H54 (cell line): Measurements from ENCODE around the gene ZBTB22.
A peak's percentile ranks its signal among the peaks of the same experiment; 100 is the strongest.
"Not testable (repeated sequence)": the region's sequence is repeated elsewhere in the genome, so short reads cannot be mapped to it uniquely, and the experiment has no call there.

Source experiments
- DNase-seq: peaks from one replicate; pipeline ENCODE4 v3.0.0; 2011; ENCODE audit warnings: low spot score, mixed read lengths; ENCODE audit not compliant: insufficient read length
- FAIRE-seq: peaks from 3 replicates; lab custom pipeline; 2011; peaks lifted over from hg19 to GRCh38; lab: Jason Lieb, UNC
- POLR2A ChIP-seq: IDR thresholded peaks from 2 replicates; pipeline ENCODE4 v1.6.1; 2011; ENCODE audit warnings: low read depth, mild to moderate bottlenecking, low read length

Gene ZBTB22

DNA sequence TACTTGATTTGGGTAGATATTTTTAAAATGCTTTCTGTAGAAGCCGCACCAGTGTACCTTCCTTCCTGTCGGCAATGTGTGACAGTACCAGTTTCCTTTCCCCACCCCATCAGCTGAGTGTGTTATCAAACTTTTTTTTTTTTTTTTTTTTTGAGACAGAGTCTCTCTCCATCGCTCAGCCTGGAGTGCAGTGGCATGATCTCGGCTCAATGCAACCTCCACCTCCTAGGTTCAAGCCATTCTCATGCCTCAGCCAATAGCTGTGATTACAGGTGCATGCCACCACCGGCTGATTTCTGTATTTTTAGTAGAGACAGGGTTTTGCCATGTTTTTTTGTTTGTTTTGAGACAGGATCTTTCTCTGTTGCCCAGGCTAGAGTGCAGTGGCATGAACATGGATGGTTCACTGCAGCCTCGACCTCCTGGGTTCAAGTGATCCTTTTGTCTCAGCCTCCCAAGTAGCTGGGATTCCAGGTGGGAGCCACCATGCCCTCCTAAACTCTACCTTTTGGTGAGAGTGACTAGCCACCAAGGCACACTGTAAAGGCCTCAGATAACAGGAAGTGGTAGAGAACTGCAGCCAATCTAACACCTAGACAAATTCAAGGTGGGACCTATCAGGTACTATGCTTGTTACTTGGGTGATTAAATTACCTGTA is 26.5 kb upstream of the ZBTB22 start:
- no peak for FAIRE-seq
- DNase-seq: no peak
- TF ChIP-seq POLR2A: no peak

DNA sequence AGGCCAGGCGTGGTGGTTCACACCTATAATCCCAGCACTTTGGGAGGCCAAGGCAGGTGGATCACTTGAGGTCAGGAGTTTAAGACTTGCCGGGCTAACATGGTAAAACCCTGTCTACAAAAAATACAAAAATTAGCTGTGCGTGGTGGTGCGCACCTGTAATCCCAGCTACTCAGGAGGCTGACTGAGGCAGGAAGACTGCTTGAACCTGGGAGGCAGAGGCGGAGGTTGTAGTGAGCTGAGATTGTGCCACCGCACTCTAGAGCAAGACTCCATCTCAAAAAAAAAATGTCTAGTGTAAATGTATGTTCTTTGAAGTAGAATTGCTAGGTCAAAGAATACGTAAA is 26.0 kb upstream of the ZBTB22 start:
- DNase-seq, FAIRE-seq: not testable (repeated sequence)

DNA sequence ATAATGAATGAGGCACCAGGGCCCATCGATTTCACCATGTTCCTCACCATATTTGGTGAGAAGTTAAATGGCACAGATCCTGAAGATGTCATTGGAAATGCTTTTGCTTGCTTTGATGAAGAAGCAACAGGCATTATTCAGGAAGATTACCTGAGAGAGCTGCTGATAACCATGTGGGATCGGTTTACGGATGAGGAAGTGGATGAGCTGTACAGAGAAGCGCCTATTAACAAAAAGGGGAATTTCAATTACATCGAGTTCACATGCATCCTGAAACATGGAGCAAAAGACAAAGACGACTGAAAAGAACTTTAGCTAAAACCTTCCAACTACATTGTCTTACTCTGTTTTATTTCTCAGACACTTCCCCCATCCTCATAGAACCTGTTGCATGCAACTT is 21.6 kb upstream of the ZBTB22 start:
- TF ChIP-seq POLR2A: no peak
- FAIRE-seq (no peak), DNase-seq (no peak)

DNA sequence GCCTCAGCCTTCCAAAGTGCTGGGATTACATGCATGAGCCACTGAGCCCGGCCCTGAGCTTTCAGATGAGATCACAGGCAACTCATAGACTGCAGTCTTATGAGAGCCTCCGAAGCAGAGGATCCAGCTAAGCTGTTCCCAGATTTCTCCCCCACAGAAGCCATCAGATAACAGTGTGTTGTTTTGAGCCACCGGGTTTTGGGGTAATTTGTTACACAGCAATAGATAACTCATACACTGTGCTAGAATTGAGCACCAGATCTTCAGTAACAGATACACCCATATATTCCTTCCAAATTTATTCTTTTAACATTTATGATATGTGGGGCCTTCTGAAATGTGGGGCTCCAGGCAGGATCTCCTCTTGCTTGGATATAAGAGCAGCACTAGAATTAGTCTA is 19.0 kb upstream of the ZBTB22 start:
- DNase-seq (no peak), FAIRE-seq (no peak)

DNA sequence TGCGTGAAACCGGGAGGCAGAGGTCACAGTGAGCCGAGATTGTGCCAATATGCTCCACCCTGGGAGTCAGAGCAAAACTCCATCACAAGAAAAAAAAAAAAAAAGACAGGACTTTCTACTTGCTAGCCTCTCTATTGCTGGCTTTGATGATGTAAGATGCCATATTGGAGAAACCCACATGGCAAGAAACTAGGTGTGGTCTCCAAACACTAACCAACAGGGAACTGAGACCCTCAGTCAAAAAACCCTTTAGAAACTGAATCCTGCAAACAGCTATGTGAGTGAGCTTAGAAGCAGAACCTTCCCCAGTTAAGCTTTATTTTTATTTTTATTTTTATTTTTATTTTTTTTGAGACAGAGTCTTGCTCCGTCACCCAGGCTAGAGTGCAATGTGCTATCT is 18.4 kb upstream of the ZBTB22 start:
- no peak for FAIRE-seq
- no peak for DNase-seq
- no peak for TF ChIP-seq POLR2A

More for the DNA sequence above, 19.0 kb upstream of the ZBTB22 start:
- TF ChIP-seq POLR2A: no peak

DNA sequence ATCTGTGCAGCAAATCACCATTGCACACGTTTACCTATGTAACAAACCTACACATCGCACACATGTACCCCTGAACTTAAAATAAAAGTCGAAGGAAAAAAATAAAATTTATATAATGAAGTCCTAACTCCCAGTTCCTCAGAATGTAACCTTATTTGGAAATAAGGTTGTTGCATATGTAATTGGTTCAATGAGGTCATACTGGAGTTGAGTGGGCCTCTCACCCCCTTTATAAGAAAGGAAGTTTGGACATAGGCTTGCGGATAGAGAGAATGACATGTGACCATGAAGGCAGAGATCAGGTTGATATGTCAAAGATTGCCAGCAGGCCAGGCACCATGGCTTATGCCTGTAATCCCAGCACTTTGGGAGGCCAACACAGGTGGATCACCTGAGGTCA is 16.1 kb upstream of the ZBTB22 start:
- FAIRE-seq: no peak
- no peak for DNase-seq
- TF ChIP-seq POLR2A: no peak

DNA sequence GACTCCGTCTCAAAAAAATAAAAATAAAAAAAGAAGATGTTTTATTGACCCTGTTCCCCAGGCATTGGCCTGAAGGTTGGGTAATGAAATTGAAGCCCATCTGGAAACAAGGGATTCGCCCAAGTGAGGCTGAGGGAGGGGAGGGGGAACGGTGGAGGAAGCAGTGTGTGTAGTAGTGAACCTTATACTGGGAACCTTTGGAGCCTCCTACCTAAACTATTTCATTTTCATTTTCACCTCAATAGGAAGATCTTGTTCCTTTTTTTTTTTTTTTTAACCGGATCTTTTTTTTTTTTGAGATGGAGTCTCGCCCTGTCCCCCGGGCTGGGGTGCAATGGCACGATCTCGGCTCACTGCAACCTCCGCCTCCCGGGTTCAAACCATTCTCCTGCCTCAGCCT is 13.2 kb upstream of the ZBTB22 start:
- no peak for DNase-seq
- FAIRE-seq: no peak

DNA sequence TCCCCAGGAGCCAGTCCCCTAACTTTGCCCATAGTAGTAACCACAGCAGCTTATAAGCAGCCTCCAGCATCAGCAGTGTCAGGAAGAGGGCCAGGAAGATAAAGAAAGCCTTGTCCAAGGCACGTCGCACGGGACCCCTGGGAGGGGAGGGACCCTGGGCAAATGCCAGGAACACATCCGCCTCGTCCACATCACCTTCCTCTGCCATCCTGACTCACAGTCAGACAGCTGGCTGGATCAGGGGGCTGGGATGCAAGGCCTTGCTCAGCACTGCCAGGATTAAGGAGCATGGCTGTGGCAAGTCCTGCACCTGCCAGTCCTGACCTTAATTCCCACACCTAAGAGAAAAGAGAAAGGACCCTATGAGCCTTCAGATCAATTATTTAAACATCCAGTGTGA is 11.5 kb upstream of the ZBTB22 start:
- TF ChIP-seq POLR2A: no peak
- FAIRE-seq (no peak), DNase-seq (no peak)

More for the DNA sequence above, 13.2 kb upstream of the ZBTB22 start:
- TF ChIP-seq POLR2A: no peak

DNA sequence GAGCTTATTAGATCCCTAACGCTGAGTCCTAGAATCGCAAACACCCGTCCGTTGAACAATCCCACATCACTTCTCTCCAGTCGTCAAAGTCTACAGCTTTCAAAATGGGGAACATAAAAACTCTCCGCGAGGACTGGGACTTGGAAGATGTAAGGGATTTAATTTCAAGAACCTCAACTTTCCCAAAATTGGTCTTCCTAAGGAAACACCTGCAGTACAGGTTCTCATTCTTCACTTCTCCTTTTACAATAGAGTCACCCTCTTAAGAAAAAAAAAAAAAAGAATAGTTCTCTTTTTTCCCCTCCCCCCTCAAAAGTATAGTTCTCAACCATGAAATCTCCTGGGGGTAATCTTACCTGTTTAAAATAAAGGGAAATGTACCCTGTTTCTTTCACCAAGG is 6.6 kb upstream of the ZBTB22 start:
- no peak for TF ChIP-seq POLR2A
- no peak for DNase-seq
- no peak for FAIRE-seq

DNA sequence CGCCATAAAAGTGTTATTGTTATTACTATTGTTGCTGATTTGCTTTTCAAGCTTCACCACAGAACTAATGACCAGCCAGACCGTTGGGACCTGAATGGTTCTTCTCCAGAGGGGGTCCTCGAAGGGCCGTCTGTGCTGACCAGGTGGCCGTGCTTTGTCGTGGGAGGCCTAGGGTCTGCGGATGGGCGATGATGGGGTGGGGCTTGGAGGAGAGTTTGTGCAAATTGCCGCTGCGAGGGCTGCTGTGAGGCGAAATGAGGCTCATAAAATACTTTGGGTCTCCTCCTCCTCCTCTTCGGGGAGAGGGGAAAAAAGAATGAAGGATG is 6.0 kb upstream of the ZBTB22 start:
- FAIRE-seq (no peak), DNase-seq (no peak)
- no peak for TF ChIP-seq POLR2A

DNA sequence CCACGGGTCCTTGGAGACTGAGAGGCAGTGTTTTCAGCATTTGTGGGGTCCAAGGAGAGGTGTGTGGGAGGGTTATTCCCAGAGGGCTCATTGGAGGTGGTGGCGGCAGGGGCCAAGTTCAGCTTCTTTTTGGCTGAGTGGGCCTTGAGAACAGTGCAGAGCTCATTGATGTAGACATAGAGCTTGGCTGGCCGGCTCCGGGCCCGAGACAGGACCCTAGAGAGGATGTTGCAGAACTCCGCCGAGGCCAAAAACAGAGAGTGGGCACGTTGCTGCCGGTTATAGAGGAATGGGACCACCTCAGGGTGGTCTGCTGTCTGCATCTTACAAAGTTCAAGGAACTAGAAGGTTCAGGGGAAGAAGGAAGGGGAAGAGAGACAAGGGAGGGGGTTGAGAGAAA is 3.7 kb upstream of the ZBTB22 start:
- FAIRE-seq (no peak), DNase-seq (no peak)
- TF ChIP-seq POLR2A: no peak

DNA sequence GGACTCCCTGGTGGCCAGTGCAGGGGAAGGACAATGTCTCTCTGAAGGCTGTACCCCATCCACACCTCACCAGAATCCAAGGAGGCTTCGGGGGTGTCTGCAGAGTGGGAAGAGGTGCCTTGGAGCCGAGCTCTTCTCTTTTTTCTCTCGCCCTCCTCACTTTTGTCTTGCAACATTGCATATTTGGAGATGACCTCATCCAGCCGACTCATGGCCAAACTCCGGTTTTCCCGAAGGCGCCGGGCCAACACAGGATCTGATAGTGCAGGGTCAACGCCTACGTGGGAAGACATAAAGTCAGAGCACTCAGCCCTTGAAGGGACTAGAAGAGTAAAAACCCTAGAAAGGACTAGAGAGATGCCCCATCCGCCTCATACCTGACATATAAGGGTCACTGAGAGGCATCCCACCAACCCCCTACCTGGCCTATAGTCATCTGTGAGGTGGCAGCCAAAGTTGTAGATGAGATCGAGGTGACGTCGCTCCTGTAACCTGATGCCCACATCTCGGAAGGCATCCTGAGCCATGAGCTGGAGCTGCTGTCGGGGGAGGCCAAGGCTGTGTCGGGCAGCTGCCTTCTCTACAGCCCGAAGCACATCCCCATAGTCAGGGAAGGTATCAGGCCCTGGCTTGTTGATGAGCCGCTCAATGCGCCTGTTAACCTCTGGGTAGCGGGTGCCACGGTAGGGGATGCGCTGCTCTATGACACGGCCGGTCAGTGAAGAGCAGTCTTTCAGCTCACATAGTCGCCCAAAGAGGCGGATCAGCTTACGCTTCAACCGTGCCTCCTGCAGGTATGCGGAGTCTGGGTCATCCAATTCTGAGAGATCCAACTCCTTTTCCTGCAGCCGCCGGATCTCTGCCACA is 3.0 kb upstream of the ZBTB22 start:
- DNase-seq (peak; percentile 40), FAIRE-seq (no peak)
- TF ChIP-seq POLR2A: no peak

DNA sequence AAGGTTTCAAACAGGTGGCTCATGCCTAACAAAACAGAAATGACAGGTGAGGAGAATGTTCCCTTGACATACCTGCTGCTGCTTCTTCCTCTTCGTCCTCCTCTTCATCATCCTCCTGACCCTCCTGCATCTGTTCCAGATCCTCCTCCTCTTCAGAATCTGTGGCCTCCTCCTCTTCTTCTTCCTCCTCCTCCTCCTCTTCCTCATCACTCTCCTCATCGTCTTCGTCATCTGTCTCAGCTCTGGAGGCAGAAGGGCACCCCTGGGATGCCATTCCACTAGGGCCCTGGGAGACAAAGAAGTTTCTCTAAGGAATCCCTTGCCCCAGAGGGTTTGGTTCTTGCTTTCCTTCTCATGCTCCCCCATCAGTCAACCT is 2.4 kb upstream of the ZBTB22 start:
- TF ChIP-seq POLR2A: no peak
- DNase-seq (no peak), FAIRE-seq (no peak)

DNA sequence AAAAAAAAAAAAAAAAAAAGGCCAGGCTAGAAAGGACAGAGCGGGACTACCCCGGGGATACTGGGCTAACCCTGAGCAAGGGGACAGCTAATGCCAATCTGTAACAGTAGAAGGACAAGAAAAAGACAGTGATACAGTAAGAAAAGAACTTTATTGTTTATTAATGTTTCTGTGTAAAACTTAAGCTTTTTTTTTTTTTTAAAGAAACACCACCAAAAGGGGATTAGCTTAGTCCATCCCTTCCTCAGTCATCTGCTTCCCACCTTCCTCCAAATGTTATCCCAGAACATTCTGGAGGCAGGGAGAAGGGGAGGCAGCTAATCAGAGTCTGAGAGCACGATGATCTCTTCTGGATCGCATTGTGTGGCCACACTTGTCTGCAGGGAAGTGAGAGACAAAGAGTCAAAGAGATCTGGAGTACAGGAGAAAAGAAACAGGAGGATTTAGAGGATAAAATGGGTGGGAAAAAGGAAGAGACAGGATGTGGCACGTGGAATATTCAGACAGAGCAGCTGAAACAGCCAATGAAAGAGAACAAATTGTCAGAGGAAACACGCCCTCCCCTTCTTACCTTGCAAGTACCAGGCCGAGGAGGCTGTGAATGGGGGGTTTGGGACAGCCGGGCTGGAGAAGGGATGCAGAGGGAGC is 1.0 kb upstream of the ZBTB22 start:
- no peak for TF ChIP-seq POLR2A
- no peak for DNase-seq
- FAIRE-seq: no peak

DNA sequence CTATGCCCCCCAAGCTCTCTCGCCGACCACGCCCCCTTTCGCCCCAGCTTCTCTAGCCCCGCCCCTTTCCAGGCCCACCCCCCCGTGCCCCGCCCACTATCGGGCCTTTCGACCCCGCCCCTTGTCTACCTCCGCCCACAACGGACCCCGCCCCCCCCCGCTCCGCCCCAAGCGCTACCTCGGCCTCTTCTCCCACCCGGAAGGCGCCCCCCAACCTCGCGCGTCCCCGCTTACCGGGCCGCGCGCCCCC is 200 bp downstream of the ZBTB22 start:
- FAIRE-seq (no peak), DNase-seq (peak; percentile 26)
- TF ChIP-seq POLR2A: no peak
